ENCODE measurements around the gene CFAP299.

CFAP299 gene

GRCh38 chr4:80913381-80913780, 577.9 kb downstream of the CFAP299 start:
- H3K27ac ChIP-seq = no peak overlapping the region
- no peak for TF ChIP-seq CTCF (conservative IDR thresholded peaks at IDR 0.05; ENCODE audit: low read depth)
- DNase-seq (ENCODE audit: low spot score) = no peak
- ChIA-PET POLR2A (ENCODE audit: low non-redundant PET) (no interaction called here), CTCF (no interaction called here)

GRCh38 chr4:80916770-80917169, 581.2 kb downstream of the CFAP299 start:
- DNase-seq (ENCODE audit: low spot score) = no peak
- CTCF ChIA-PET = no interaction called here
- POLR2A ChIA-PET (ENCODE audit: low non-redundant PET) = no interaction called here
- H3K27ac ChIP-seq = no peak overlapping the region
- no peak for TF ChIP-seq CTCF (conservative IDR thresholded peaks at IDR 0.05; ENCODE audit: low read depth)

- no peak overlapping the region for H3K27ac ChIP-seq
- ChIA-PET CTCF (no interaction called here), POLR2A (ENCODE audit: low non-redundant PET) (no interaction called here)
- no peak for TF ChIP-seq CTCF (conservative IDR thresholded peaks at IDR 0.05; ENCODE audit: low read depth)
- DNase-seq (ENCODE audit: low spot score) = peak; percentile 8
Measured at GRCh38 chr4:80918004-80918403, 582.5 kb downstream of the CFAP299 start.

- ChIA-PET CTCF (no interaction called here), POLR2A (ENCODE audit: low non-redundant PET) (no interaction called here)
- H3K27ac ChIP-seq = no peak overlapping the region
Measured at GRCh38 chr4:80921441-80921840, 585.9 kb downstream of the CFAP299 start.

GRCh38 chr4:80922941-80923340, 587.4 kb downstream of the CFAP299 start:
- no peak for TF ChIP-seq CTCF (conservative IDR thresholded peaks at IDR 0.05; ENCODE audit: low read depth)
- H3K27ac ChIP-seq = no peak overlapping the region
- POLR2A ChIA-PET (ENCODE audit: low non-redundant PET) = no interaction called here
- CTCF ChIA-PET = no interaction called here
- DNase-seq (ENCODE audit: low spot score) = no peak

More at GRCh38 chr4:80921441-80921840, 585.9 kb downstream of the CFAP299 start:
- no peak for DNase-seq (ENCODE audit: low spot score)
- TF ChIP-seq CTCF (conservative IDR thresholded peaks at IDR 0.05; ENCODE audit: low read depth) = no peak

- no peak for TF ChIP-seq CTCF (conservative IDR thresholded peaks at IDR 0.05; ENCODE audit: low read depth)
- ChIA-PET POLR2A (ENCODE audit: low non-redundant PET) (no interaction called here), CTCF (interaction anchor here (0.6 to 0.8 kb wide), 2 partner anchors 19 to 65 kb away, joined by 4 to 6 read pairs; no protein-coding TSS in a partner anchor)
- H3K27ac ChIP-seq = no peak overlapping the region
- no peak for DNase-seq (ENCODE audit: low spot score)
Measured at GRCh38 chr4:80925293-80925692, 589.8 kb downstream of the CFAP299 start.

GRCh38 chr4:80926446-80926845, 590.9 kb downstream of the CFAP299 start:
- ChIA-PET CTCF (interaction anchor here (0.7 kb wide), 1 partner anchor 981 kb away, joined by 3 read pairs; no protein-coding TSS in a partner anchor), POLR2A (ENCODE audit: low non-redundant PET) (interaction anchor here (0.5 kb wide), 1 partner anchor 30 kb away, joined by 4 read pairs; no protein-coding TSS in a partner anchor)
- H3K27ac ChIP-seq = no peak overlapping the region
- no peak for TF ChIP-seq CTCF (conservative IDR thresholded peaks at IDR 0.05; ENCODE audit: low read depth)
- peak; percentile 35 for DNase-seq (ENCODE audit: low spot score)
